NCI-H2029 treated with DMSO at 0.1 percent for 48 hours (cell line): ENCODE data around the gene TIMP1.

Experiments
- DNase-seq: peaks from one replicate; lab custom pipeline; 2025; lab: John Stamatoyannopoulos, UW

Gene TIMP1

GRCh38 chrX:47581731-47582647 is at the start of gene TIMP1:
TIMP1 (plus strand) TSS chrX:47582436; CDS start chrX:47583416, 980 bp downstream.
- peak; percentile 26 for DNase-seq

- no peak for DNase-seq
These were observed 42.4 kb upstream of the TIMP1 start for GRCh38 chrX:47539860-47540259.

- peak; percentile 59 for DNase-seq
These were observed 41.3 kb upstream of the TIMP1 start for GRCh38 chrX:47540754-47541538.

- no peak for DNase-seq
These were observed 38.7 kb upstream of the TIMP1 start for GRCh38 chrX:47543496-47543895.

- peak; percentile 70 for DNase-seq
These were observed 26.1 kb upstream of the TIMP1 start for GRCh38 chrX:47556045-47556623.

GRCh38 chrX:47558436-47558835 is 23.8 kb upstream of the TIMP1 start:
- DNase-seq, result no peak

- no peak for DNase-seq
These were observed 21.9 kb upstream of the TIMP1 start for GRCh38 chrX:47560179-47560933.

GRCh38 chrX:47560934-47561658 is 21.1 kb upstream of the TIMP1 start, which contains the start of gene ARAF:
ARAF (plus strand) TSS chrX:47561205; CDS start chrX:47562968, 1,763 bp downstream.
- peak; percentile 65 for DNase-seq

- DNase-seq, result no peak
These were observed 20.5 kb upstream of the TIMP1 start for GRCh38 chrX:47561659-47562151.

GRCh38 chrX:47562615-47563243 is 19.5 kb upstream of the TIMP1 start:
- DNase-seq, result no peak

GRCh38 chrX:47563801-47564315 is 18.4 kb upstream of the TIMP1 start:
- DNase-seq, result no peak

- no peak for DNase-seq
These were observed 17.7 kb upstream of the TIMP1 start for GRCh38 chrX:47564438-47565085.

- DNase-seq, result no peak
These were observed 15.4 kb upstream of the TIMP1 start for GRCh38 chrX:47566841-47567240.

- no peak for DNase-seq
These were observed 13.5 kb upstream of the TIMP1 start for GRCh38 chrX:47568656-47569295.

GRCh38 chrX:47570794-47571193 is 11.4 kb upstream of the TIMP1 start:
- DNase-seq, result no peak

GRCh38 chrX:47571215-47571614 is 11.0 kb upstream of the TIMP1 start:
- no peak for DNase-seq

- no peak for DNase-seq
These were observed 10.3 kb upstream of the TIMP1 start for GRCh38 chrX:47571896-47572295.

- DNase-seq, result no peak
These were observed 9.4 kb upstream of the TIMP1 start for GRCh38 chrX:47572773-47573340.
